ENCODE data around the gene TACC2. TPM values are rescaled to one million over a fixed set of nuclear protein-coding genes. Genes with fewer than 3 reads are reported as not detected.

The TACC2 gene
- total RNA-seq, 1 experiment from 2014 or later = 89.0 TPM

- H3K4me1 Mint-ChIP-seq (ENCODE audit: insufficient read depth, unreplicated experiment) = peaks cover 30% of the 10 kb centered on the region
- H3K4me3 Mint-ChIP-seq (ENCODE audit: unreplicated experiment) = no peak overlapping the region
- intact Hi-C loops (cut with micrococcal nuclease) = no loop called here
- H3K27ac Mint-ChIP-seq (ENCODE audit: low read depth, unreplicated experiment) = no peak overlapping the region
- POLR2A ChIA-PET = interaction anchor here (0.7 kb wide), 1 partner anchor 209 kb away, joined by 4 read pairs; no protein-coding TSS in a partner anchor
- TF ChIP-seq CTCF (IDR thresholded peaks at IDR 0.05; ENCODE audit: unreplicated experiment) = no peak
- CTCF ChIA-PET = interaction anchor here (0.6 to 1.0 kb wide), 2 partner anchors 16 to 31 kb away, joined by 4 read pairs; no protein-coding TSS in a partner anchor
- no peak for DNase-seq (ENCODE audit: unreplicated experiment)
- H3K36me3 Mint-ChIP-seq (ENCODE audit: insufficient read depth, unreplicated experiment) = peaks cover 30% of the 10 kb centered on the region
- H3K9me3 Mint-ChIP-seq (ENCODE audit: unreplicated experiment) = no peaks in the 10 kb centered on the region
- H3K27me3 Mint-ChIP-seq (ENCODE audit: insufficient read depth, unreplicated experiment) = no peaks in the 10 kb centered on the region
- no TSS peak for BruUV-seq (replicated peaks)
These were observed 293.9 kb downstream of the TACC2 start for GRCh38 chr10:122282909-122283308.

- H3K4me1 Mint-ChIP-seq (ENCODE audit: insufficient read depth, unreplicated experiment) = peaks cover 23% of the 10 kb centered on the region
- intact Hi-C loops (cut with micrococcal nuclease) = no loop called here
- no peak for DNase-seq (ENCODE audit: unreplicated experiment)
- no peak for TF ChIP-seq CTCF (IDR thresholded peaks at IDR 0.05; ENCODE audit: unreplicated experiment)
- no peaks in the 10 kb centered on the region for H3K9me3 Mint-ChIP-seq (ENCODE audit: unreplicated experiment)
- peak overlapping the region; percentile 75 for H3K27ac Mint-ChIP-seq (ENCODE audit: low read depth, unreplicated experiment)
- BruUV-seq (replicated peaks) = no TSS peak
- CTCF ChIA-PET = interaction anchor here (0.5 to 1.6 kb wide), 5 partner anchors 11 to 429 kb away, joined by 3 to 6 read pairs (median 3); no protein-coding TSS in a partner anchor
- POLR2A ChIA-PET = no interaction called here
- peaks cover 15% of the 10 kb centered on the region for H3K36me3 Mint-ChIP-seq (ENCODE audit: insufficient read depth, unreplicated experiment)
- H3K4me3 Mint-ChIP-seq (ENCODE audit: unreplicated experiment) = no peak overlapping the region
- no peaks in the 10 kb centered on the region for H3K27me3 Mint-ChIP-seq (ENCODE audit: insufficient read depth, unreplicated experiment)
These were observed 296.8 kb downstream of the TACC2 start for GRCh38 chr10:122285506-122286444.

GRCh38 chr10:122286867-122287266, 297.9 kb downstream of the TACC2 start:
- H3K36me3 Mint-ChIP-seq (ENCODE audit: insufficient read depth, unreplicated experiment) = peaks cover 8% of the 10 kb centered on the region
- TF ChIP-seq CTCF (IDR thresholded peaks at IDR 0.05; ENCODE audit: unreplicated experiment) = no peak
- DNase-seq (ENCODE audit: unreplicated experiment) = peak; percentile 78
- no peaks in the 10 kb centered on the region for H3K9me3 Mint-ChIP-seq (ENCODE audit: unreplicated experiment)
- peak overlapping the region; percentile 75 for H3K27ac Mint-ChIP-seq (ENCODE audit: low read depth, unreplicated experiment)
- BruUV-seq (replicated peaks) = no TSS peak
- POLR2A ChIA-PET = no interaction called here
- no peak overlapping the region for H3K4me3 Mint-ChIP-seq (ENCODE audit: unreplicated experiment)
- H3K4me1 Mint-ChIP-seq (ENCODE audit: insufficient read depth, unreplicated experiment) = peaks cover 23% of the 10 kb centered on the region
- CTCF ChIA-PET = interaction anchor here (1.1 to 1.6 kb wide), 2 partner anchors 269 to 417 kb away, joined by 3 to 6 read pairs; no protein-coding TSS in a partner anchor
- no peaks in the 10 kb centered on the region for H3K27me3 Mint-ChIP-seq (ENCODE audit: insufficient read depth, unreplicated experiment)
- intact Hi-C loops (cut with micrococcal nuclease) = no loop called here

- TF ChIP-seq CTCF (IDR thresholded peaks at IDR 0.05; ENCODE audit: unreplicated experiment) = no peak
- POLR2A ChIA-PET = no interaction called here
- H3K4me3 Mint-ChIP-seq (ENCODE audit: unreplicated experiment) = no peak overlapping the region
These were observed 298.6 kb downstream of the TACC2 start for GRCh38 chr10:122287570-122287969.

More at GRCh38 chr10:122287570-122287969, 298.6 kb downstream of the TACC2 start:
- BruUV-seq (replicated peaks) = no TSS peak
- Mint-ChIP-seq H3K27me3 (ENCODE audit: insufficient read depth, unreplicated experiment) (no peaks in the 10 kb centered on the region), H3K4me1 (ENCODE audit: insufficient read depth, unreplicated experiment) (peaks cover 23% of the 10 kb centered on the region), H3K9me3 (ENCODE audit: unreplicated experiment) (no peaks in the 10 kb centered on the region), H3K36me3 (ENCODE audit: insufficient read depth, unreplicated experiment) (peaks cover 8% of the 10 kb centered on the region), H3K27ac (ENCODE audit: low read depth, unreplicated experiment) (no peak overlapping the region)
- no peak for DNase-seq (ENCODE audit: unreplicated experiment)
- CTCF ChIA-PET = interaction anchor here (0.6 to 1.8 kb wide), 2 partner anchors 9 to 20 kb away, joined by 3 to 8 read pairs; no protein-coding TSS in a partner anchor
- intact Hi-C loops (cut with micrococcal nuclease) = no loop called here

Measured in MCF 10A (cell line).